K562 (cell line): ENCODE measurements around the gene PRSS21. TPM values are rescaled to one million over a fixed set of nuclear protein-coding genes. Genes with fewer than 3 reads are reported as not detected.

ENCODE experiments used
- ATAC-seq: fragments of 200-7000 bp; cut with Tn5 transposase; 3 replicates; pipeline ENCODE4 v1.9.1; 2020; ENCODE audit warnings: moderate library complexity
- BruUV-seq: library from RNA; stranded (reverse); fragments of 400-500 nt; replicated peaks from 2 replicates; lab custom pipeline; 2021; lab: Mats Ljungman, UMichigan
- CTCF ChIA-PET: fragments of 300-600 bp; formaldehyde crosslinking; extraction: SDS; loops from one replicate; lab custom pipeline; 2021; ENCODE audit warnings: low intra/inter-chr PET ratio; lab: Yijun Ruan, JAX
- POLR2A ChIA-PET: fragments of 300-600, 350-650 bp; sonication (Branson Sonifier 250); formaldehyde crosslinking; extraction: SDS; loops from one replicate; lab custom pipeline; 2021; ENCODE audit warnings: antibody characterized with exemption, inconsistent platforms; lab: Yijun Ruan, JAX
- DNase-seq, 4 experiments: peaks; one replicate each; pipeline versions ENCODE4 v3.0.0 to v3.0.0-alpha.2; 2011 to 2018; ENCODE audit warnings: low spot score in 3 of 4, mixed read lengths in 3 of 4; ENCODE audit errors: extremely low read depth in 1 of 4
- FAIRE-seq: peaks from 2 replicates; lab custom pipeline; 2011; peaks lifted over from hg19 to GRCh38; lab: Jason Lieb, UNC
- H2AFZ ChIP-seq: 2 replicates; pipeline ENCODE4 v1.6.0; 2011; ENCODE audit warnings: low read depth, low read length, control low read depth, inconsistent platforms
- H3K27ac ChIP-seq: fragments of 200-600 bp; 3 replicates; pipeline ENCODE4 v1.8.0; 2011; ENCODE audit warnings: low read depth, mild to moderate bottlenecking, control low read depth, inconsistent platforms, low read length, moderate library complexity, mixed read lengths; ENCODE audit errors: extremely low read depth
- H3K27me3 ChIP-seq, 2 experiments: fragments of 300-600 bp in 1 of 2; 2 replicates in 1 of 2; 3 replicates in 1 of 2; pipeline versions ENCODE4 v1.6.0 to v1.8.0; 2011; ENCODE audit warnings: inconsistent platforms in 2 of 2, low read length in 2 of 2, mild to moderate bottlenecking in 1 of 2, mixed read lengths in 1 of 2, moderate library complexity in 1 of 2; ENCODE audit not compliant: control insufficient read depth in 2 of 2, insufficient read depth in 2 of 2
- H3K36me3 ChIP-seq: fragments of 300-600 bp; 3 replicates; pipeline ENCODE4 v1.8.0; 2011; ENCODE audit warnings: mild to moderate bottlenecking, low read length, inconsistent platforms; ENCODE audit not compliant: control insufficient read depth, insufficient read depth
- H3K4me1 ChIP-seq, 2 experiments: fragments of 200-600 bp in 1 of 2; replicated peaks in 1 of 2; 2 replicates in 1 of 2; 3 replicates in 1 of 2; pipeline versions ENCODE4 v1.5.1 to v1.8.0; 2011; ENCODE audit warnings: inconsistent platforms in 2 of 2, low read length in 2 of 2, mild to moderate bottlenecking in 1 of 2, mixed read lengths in 1 of 2, moderate library complexity in 1 of 2; ENCODE audit not compliant: control insufficient read depth in 2 of 2, insufficient read depth in 2 of 2
- H3K4me2 ChIP-seq: 2 replicates; pipeline ENCODE4 v1.6.1; 2011; ENCODE audit warnings: low read length, control low read depth, inconsistent platforms, mixed read lengths; ENCODE audit not compliant: insufficient read depth
- H3K4me3 ChIP-seq: fragments of 200-600 bp; sonication (generic), shearing (Covaris generic); 2 replicates; pipeline ENCODE4 v1.5.1; 2016; ENCODE audit warnings: control low read depth, inconsistent platforms
- H3K79me2 ChIP-seq: fragments of 200-600 bp; 3 replicates; pipeline ENCODE4 v1.8.0; 2011; ENCODE audit warnings: low read length, inconsistent platforms; ENCODE audit not compliant: control insufficient read depth, insufficient read depth
- H3K9ac ChIP-seq, 2 experiments: 2 replicates each; pipeline versions ENCODE4 v1.6.0 to v1.6.1; 2011; ENCODE audit warnings: low read depth in 2 of 2, low read length in 2 of 2, control low read depth in 1 of 2, inconsistent platforms in 1 of 2, mild to moderate bottlenecking in 1 of 2, mixed read lengths in 1 of 2; ENCODE audit not compliant: insufficient read depth in 1 of 2
- H3K9me1 ChIP-seq: one replicate; pipeline ENCODE4 v1.6.0; 2011; ENCODE audit warnings: inconsistent platforms, mild to moderate bottlenecking, low read length, moderate library complexity; ENCODE audit not compliant: control insufficient read depth, insufficient read depth
- H3K9me3 ChIP-seq: replicated peaks from 2 replicates; pipeline ENCODE4 v1.5.1; 2011; ENCODE audit warnings: low read depth, low read length, inconsistent platforms; ENCODE audit not compliant: control insufficient read depth, insufficient read depth
- H4K20me1 ChIP-seq: replicated peaks from 2 replicates; pipeline ENCODE4 v1.6.1; 2011; ENCODE audit warnings: low read length, inconsistent platforms, mixed read lengths; ENCODE audit not compliant: control insufficient read depth, insufficient read depth
- ARID1B ChIP-seq: fragments of 450-650 bp; IDR thresholded peaks from 2 replicates; pipeline ENCODE4 v1.6.1; 2016; ENCODE audit warnings: antibody characterized with exemption, mild to moderate bottlenecking, inconsistent platforms
- CBFA2T3 ChIP-seq: fragments of 450-650 bp; IDR thresholded peaks from 2 replicates; pipeline ENCODE4 v1.6.1; 2017
- CREB5 ChIP-seq: fragments of 250-450 bp; sonication (Bioruptor Pico); IDR thresholded peaks from 2 replicates; pipeline ENCODE4 v1.5.0; 2020; ENCODE audit warnings: mild to moderate bottlenecking
- CTBP1 ChIP-seq: fragments of 450-650 bp; IDR thresholded peaks from 2 replicates; pipeline ENCODE4 v1.6.1; 2016; ENCODE audit warnings: borderline replicate concordance
- ELK3 ChIP-seq: fragments of 450-650 bp; formaldehyde crosslinking; IDR thresholded peaks from 2 replicates; pipeline ENCODE4 v1.4.0; 2020; ENCODE audit warnings: mild to moderate bottlenecking
- GTF2F1 ChIP-seq: IDR thresholded peaks from 2 replicates; pipeline ENCODE4 v1.6.1; 2011; ENCODE audit warnings: low read depth, low read length, improper control_type of control experiment
- HES1 ChIP-seq: fragments of 450-650 bp; IDR thresholded peaks from 2 replicates; pipeline ENCODE4 v1.6.1; 2016; ENCODE audit warnings: low read depth, mild to moderate bottlenecking, moderate library complexity
- ID3 ChIP-seq, 2 experiments: fragments of 250-450 bp in 1 of 2; fragments of 450-650 bp in 1 of 2; sonication (Bioruptor Pico) in 1 of 2; IDR thresholded peaks; 2 replicates each; pipeline versions ENCODE4 v1.6.1 to v1.8.0; 2016 to 2021; ENCODE audit warnings: mild to moderate bottlenecking in 2 of 2, moderate library complexity in 2 of 2, missing compliant biosample characterization in 1 of 2, missing genetic modification characterization in 1 of 2
- MLX ChIP-seq, 2 experiments: fragments of 450-650 bp in 1 of 2; sonication (generic) in 1 of 2; formaldehyde crosslinking; conservative IDR thresholded peaks; 2 replicates each; pipeline versions ENCODE4 v1.4.0 to v1.8.1; 2020 to 2022; ENCODE audit warnings: mild to moderate bottlenecking in 1 of 2, missing genetic modification reagents in 1 of 2
- TCF3 ChIP-seq: sonication (generic); formaldehyde crosslinking; IDR thresholded peaks from 2 replicates; pipeline ENCODE4 v1.4.0; 2020; ENCODE audit warnings: mild to moderate bottlenecking, missing genetic modification reagents
- ZBTB5 ChIP-seq: fragments of 450-650 bp; IDR thresholded peaks from 2 replicates; pipeline ENCODE4 v1.6.1; 2017; ENCODE audit warnings: antibody characterized with exemption
- ZNF57 ChIP-seq: fragments of 450-650 bp; formaldehyde crosslinking; IDR thresholded peaks from 2 replicates; pipeline ENCODE4 v1.4.0; 2020; ENCODE audit warnings: mild to moderate bottlenecking, moderate library complexity
- ZNF589 ChIP-seq: fragments of 200-800 bp; sonication (Bioruptor generic); IDR thresholded peaks from 2 replicates; pipeline ENCODE4 v1.6.1; 2016; ENCODE audit warnings: low read depth, missing genetic modification characterization, missing compliant biosample characterization
- WGBS: fragments of 100-300 bp; shearing (Covaris generic); methylation state at CpG from one replicate; pipeline ENCODE4 v1.1.6; 2016; ENCODE audit warnings: low coverage, mixed read lengths; ENCODE audit not compliant: insufficient coverage; ENCODE audit errors: missing lambda C conversion rate; 5-methylcytosine and 5-hydroxymethylcytosine counted together
- in situ Hi-C: fragments of 300-500 bp; cut with MboI; formaldehyde crosslinking; loops from 4 replicates; pipeline ENCODE4 v1.15.0; 2018; ENCODE audit warnings: inconsistent platforms, mixed read lengths
- intact Hi-C: fragments of 100-400 bp; cut with micrococcal nuclease; formaldehyde crosslinking; loops from 2 replicates; pipeline ENCODE4 v1.14.2; 2022
- polyA plus RNA-seq, 8 experiments: library from polyadenylated mRNA; depleted of rRNA in 4 of 8; stranded (reverse) in 5 of 8; unstranded in 3 of 8; fragments of >200 nt; fragmentation: Nextera tagmentation in 2 of 8; fragmentation: Illumina TruSeq in 1 of 8; extraction: Ambion mirVana in 2 of 8; extraction: Trizol in 1 of 8; gene quantifications; 2 replicates each; pipeline versions ENCODE4 v1.2.1 to v1.2.3, GENCODE V29; 2011 to 2014; ENCODE audit warnings: inconsistent platforms in 1 of 8, missing spikeins in 1 of 8
- total RNA-seq, 7 experiments: library from RNA; depleted of rRNA in 6 of 7; stranded (reverse); fragments of >200 nt in 6 of 7; fragmentation: Illumina TruSeq in 2 of 7; extraction: Trizol in 2 of 7; gene quantifications; 2 replicates each; pipeline versions ENCODE4 v1.2.1 to v1.2.3, GENCODE V29; 2011 to 2021; ENCODE audit warnings: low replicate concordance in 1 of 7

Gene PRSS21
- total and polyA plus RNA-seq, 9 of the 15 experiments (the other 6 are each of a cell fraction or from before 2014, with no cell fraction given): 12.1 to 121 (median 61.3) TPM

GRCh38 chr16:2835638-2836493 is 18.8 kb downstream of the PRSS21 start:
- Histone ChIP-seq H3K4me1 (peaks cover 0 to 30% of the 10 kb centered on the region in 2 experiments; a peak in 3 of 5 replicates), H3K4me2 (no peak overlapping the region), H3K27ac (no peak overlapping the region), H3K4me3 (no peak overlapping the region), H3K9me1 (no peaks in the 10 kb centered on the region), H3K9ac (peak overlapping the region in 1 of 2 experiments; percentile 11; a peak in 1 of 4 replicates), H3K27me3 (peaks cover 19 to 45% of the 10 kb centered on the region in 2 experiments), H3K79me2 (no peaks in the 10 kb centered on the region), H4K20me1 (no peaks in the 10 kb centered on the region; the same call in 1 of the 2 replicates), H2AFZ (no peak overlapping the region), H3K9me3 (no peaks in the 10 kb centered on the region), H3K36me3 (no peaks in the 10 kb centered on the region)
- intact Hi-C loops (loop anchor here (5.0 kb wide), 1 partner anchor 81 kb away; no protein-coding TSS in a partner anchor), in situ Hi-C loops (loop anchor here (5.0 kb wide), 2 partner anchors 36 to 91 kb away; no protein-coding TSS in a partner anchor)
- FAIRE-seq (no peak), DNase-seq (no peak), ATAC-seq (no peak; the same call in 2 of the 3 replicates)
- POLR2A ChIA-PET: no interaction called here
- BruUV-seq: no TSS peak
- 4% methylated on average over 22 of the region's 22 CpGs for WGBS
- CTCF ChIA-PET: interaction anchor here (0.6 kb wide), 1 partner anchor 224 kb away, joined by 3 read pairs; no protein-coding TSS in a partner anchor
- no peak for TF ChIP-seq ELK3 (CRISPR knock-in tag)
- TF ChIP-seq GTF2F1: no peak
- TF ChIP-seq ZNF57 (CRISPR knock-in tag): no peak
- 0 out of 2 replicates have a peak, but pooled peaks have one; percentile 43 for TF ChIP-seq HES1
- TF ChIP-seq MLX (CRISPR knock-in tag; conservative IDR thresholded peaks at IDR 0.05): no peak
- no peak for TF ChIP-seq ID3 (CRISPR knock-in tag; IDR thresholded peaks at IDR 0.05)
- 0 out of 2 replicates have a peak, but pooled peaks have one; percentile 33 for TF ChIP-seq ID3 (tag; IDR thresholded peaks at IDR 0.05)
- peak; percentile 43; the same call in 1 of the 2 replicates for TF ChIP-seq CBFA2T3
- TF ChIP-seq CREB5 (CRISPR knock-in tag): no peak
- TF ChIP-seq ARID1B: peak; percentile 59
- TF ChIP-seq ZNF589: peak; percentile 54; the same call in 1 of the 2 replicates
- TF ChIP-seq CTBP1: peak; percentile 61
- TF ChIP-seq ZBTB5: no peak
- TF ChIP-seq TCF3: peak; percentile 34; the same call in 1 of the 2 replicates
